HG03103 (cell line): ENCODE data around the gene ESCO1.

Source experiments
- ATAC-seq: cut with Tn5 transposase; IDR thresholded peaks from one replicate; pipeline ENCODE4 v1.9.1; 2021; ENCODE audit warnings: low read depth; ENCODE audit not compliant: unreplicated experiment

The ESCO1 gene

DNA sequence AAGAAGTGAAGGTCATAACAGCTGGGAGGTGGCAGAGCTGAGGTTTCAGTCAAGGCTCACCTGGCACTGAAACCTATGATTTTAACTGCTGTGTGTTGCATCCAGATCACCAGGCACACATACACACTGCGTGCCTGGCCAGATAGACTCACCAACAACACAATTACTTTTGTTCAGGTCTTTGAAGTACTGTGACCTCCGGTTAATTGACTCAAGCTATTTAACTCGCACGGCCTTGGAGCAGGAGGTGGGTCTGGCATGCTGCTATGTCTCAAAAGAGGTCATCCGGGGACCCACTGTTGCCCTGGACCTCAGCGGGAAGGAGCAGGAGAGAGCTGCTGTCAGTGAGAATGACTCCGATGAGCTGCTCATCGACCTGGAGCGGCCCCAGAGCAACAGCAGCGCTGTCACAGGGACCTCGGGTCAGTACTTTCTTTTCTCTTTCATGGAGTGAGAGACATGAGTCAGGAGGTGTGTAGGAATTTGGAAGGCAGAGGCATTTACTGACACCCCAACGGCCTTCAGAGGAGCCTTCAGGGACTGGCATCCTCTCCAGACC is 104.1 kb downstream of the ESCO1 start:
- ATAC-seq, result no peak

DNA sequence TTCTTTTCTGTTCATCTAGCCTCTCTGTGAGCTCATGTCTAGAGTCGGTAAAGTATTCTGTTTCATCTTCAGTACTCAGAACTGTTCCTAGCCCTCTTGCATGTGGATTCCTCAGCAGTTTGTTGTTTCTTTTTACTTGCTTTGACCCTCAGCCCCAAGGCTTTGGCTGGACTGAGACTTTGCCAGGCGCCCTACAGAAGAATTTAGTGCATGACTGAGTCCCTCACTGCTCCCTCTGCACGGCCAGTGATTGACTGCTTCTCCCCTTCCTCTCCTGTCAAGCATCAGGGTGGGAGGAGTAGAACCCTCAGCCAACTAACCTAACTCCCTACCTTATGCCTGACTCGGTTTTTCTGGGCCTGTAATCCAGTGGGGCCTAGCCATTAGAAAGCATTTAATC is 109.8 kb downstream of the ESCO1 start:
- ATAC-seq, result no peak

DNA sequence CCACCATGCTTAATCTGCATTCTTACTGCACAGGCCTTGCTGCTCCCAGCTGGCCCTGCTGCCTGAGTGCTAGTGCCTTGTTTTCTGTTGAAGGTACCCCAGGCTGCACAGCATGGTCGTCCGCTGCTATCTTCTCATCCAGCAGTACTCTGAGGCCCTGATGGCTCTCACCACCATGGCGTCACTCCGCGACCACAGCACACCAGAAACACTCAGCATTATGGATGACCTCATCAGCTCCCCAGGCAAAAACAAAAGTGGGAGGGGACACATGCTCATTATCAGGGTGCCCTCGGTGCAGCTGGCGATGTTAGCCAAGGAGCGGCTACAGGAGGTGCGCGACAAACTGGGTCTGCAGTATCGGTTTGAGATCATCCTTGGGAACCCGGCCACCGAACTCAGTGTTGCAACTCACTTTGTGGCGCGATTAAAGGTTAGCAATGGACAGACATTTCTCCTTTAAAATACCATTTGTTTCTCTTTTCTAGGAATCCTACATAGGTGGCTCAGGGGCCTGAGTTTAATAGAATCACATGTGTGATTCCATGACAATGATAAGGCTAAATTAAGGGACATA is 110.5 kb downstream of the ESCO1 start:
- ATAC-seq, result no peak

DNA sequence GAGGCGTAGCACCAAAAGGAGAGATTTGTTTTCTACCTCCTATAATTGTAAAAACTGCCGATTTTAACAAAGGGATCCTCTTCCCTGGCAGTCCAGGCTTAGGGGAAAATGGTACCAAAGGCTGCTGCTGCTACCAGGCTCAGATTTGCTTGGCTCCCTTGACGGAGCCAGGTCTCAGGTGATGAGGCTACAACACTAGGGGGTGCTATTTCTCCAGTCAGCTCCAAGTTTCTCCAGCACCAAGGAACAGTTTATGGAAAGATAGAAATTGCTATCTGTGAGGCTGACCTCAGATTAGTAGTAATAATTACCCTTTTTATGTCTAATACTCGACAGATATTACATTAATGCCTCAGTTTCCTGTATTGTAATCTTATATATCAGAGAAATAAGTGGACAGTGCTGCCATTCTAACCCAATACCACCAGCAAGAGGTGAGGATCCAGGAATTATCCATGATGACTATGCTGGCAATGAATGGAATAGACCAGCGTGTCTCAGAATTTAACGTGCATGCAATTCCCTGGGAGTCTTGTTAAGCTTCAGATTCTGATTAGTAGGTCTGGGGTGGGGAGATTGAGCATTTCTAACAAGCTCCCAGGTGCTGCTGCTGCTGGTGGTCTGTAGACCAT is 111.3 kb downstream of the ESCO1 start:
- no peak for ATAC-seq

DNA sequence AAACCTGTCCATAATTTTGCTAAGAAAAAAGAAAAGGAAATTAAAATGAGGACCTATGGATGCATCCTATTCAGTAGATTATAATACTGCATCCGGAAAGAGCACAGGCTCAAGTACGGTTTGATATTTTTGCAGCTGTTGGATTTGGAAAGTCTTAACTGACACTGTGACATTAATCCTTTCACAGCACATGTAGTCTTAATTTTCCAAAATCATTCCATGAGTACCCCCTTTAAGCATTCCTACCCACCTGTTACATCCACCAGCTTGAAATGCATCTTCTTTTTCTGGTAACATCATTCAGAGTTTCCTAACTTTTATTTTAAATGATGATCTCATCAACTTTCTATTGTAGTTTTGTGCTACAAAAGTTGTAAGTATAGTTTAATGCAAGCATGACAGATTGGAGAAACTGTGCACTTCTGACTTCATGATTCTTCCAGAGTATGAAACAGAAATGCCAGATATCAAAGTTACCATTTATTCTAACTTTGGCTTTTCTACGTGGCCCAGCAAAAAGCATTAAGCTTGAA is 113.5 kb downstream of the ESCO1 start:
- ATAC-seq, result no peak

GRCh38 chr18:21484851-21485636 is 115.5 kb downstream of the ESCO1 start:
- ATAC-seq, result no peak

DNA sequence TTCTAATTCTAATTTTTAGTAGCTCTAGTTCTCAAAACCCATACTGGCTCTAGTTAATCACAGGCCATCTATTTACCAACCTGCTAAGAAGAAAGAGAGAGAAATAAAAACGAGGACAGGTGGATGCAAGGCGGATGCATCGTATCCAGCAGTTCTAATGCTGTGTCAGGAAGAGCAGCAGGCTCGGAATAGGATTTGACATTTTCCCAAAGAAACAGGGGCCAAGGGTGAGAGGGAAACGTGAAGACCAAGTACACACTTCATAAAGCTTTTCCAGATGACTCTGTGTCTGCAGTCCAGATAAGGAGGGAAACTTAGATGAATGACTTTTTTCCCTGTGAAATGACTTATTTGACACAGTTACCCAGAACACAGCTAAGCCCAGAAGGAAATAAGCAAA is 117.5 kb downstream of the ESCO1 start:
- ATAC-seq, result no peak

DNA sequence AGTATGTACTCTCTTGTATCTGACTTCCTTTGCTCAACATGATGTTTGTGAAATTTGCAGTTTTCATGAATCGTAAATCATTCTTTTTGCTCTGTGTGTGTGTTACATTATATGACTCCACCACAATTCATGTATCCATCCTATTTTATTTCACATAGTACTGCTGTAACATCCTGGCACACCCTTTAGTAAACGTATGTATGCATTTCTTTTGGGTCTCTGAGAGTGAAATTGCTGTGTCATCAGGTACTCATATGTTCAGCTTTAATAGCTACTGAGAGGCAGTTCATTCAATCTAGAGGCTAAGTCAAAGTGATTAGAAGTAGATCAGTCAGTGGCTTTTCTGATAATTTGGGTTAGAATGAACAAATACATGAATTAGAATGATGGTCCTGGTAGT is 118.8 kb downstream of the ESCO1 start:
- no peak for ATAC-seq

DNA sequence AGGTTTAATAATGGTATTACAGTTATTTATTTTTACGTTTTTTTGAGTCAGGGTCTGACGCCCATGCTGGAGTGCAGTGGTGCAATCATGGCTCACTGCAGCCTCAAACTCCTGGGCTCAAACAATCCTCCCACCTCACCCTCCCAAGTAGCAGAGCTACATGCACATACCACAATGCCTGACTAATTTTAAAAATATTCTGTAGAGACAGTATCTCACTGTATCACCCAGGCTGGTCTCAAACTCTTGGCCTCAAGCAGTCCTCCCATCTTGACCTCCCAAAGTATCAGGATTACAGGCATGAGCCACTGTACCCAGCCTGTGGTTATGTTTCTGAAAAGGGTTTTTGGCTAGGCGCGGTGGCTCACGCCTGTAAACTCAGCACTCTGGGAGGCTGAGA is 120.8 kb downstream of the ESCO1 start:
- no peak for ATAC-seq
